ENCODE data around the gene LYRM1.
"Not testable (repeated sequence)": the region's sequence is repeated elsewhere in the genome, so short reads cannot be mapped to it uniquely, and the experiment has no call there.

- not testable (repeated sequence) for TF ChIP-seq EZH2 (optimal IDR thresholded peaks at IDR 0.05; ENCODE audit: low read depth, low read length); CTCF (IDR thresholded peaks at IDR 0.05; ENCODE audit: low read length)
These were observed 29.2 kb downstream of the LYRM1 start for GRCh38 chr16:20929676-20930364.

Measured in MM.1S (cell line).